GM12878 (cell line): ENCODE data around the gene HIF1AN.

Source experiments
- EZH2 ChIP-seq: IDR thresholded peaks from 2 replicates; pipeline ENCODE4 v1.6.1; 2012; ENCODE audit warnings: low read depth, mild to moderate bottlenecking, control low read depth, inconsistent platforms, low read length, borderline replicate concordance; ENCODE audit not compliant: control insufficient read depth
- MTA3 ChIP-seq: IDR thresholded peaks from 2 replicates; pipeline ENCODE4 v1.6.1; 2012; ENCODE audit warnings: low read length, inconsistent platforms, borderline replicate concordance
- POLR2A ChIP-seq: IDR thresholded peaks from 2 replicates; pipeline ENCODE4 v1.6.1; 2011; ENCODE audit warnings: low read depth, mild to moderate bottlenecking, low read length
- POLR2AphosphoS5 ChIP-seq: IDR thresholded peaks from 2 replicates; pipeline ENCODE4 v1.6.1; 2011; ENCODE audit warnings: mild to moderate bottlenecking, low read length, inconsistent platforms
- SIX5 ChIP-seq: IDR thresholded peaks from 2 replicates; pipeline ENCODE4 v1.6.1; 2011; ENCODE audit warnings: mild to moderate bottlenecking, low read depth, low read length, moderate library complexity; ENCODE audit not compliant: severe bottlenecking
- SREBF2 ChIP-seq: IDR thresholded peaks from 2 replicates; pipeline ENCODE4 v1.6.1; 2012; ENCODE audit warnings: mild to moderate bottlenecking, low read length
- ZNF384 ChIP-seq: IDR thresholded peaks from 2 replicates; pipeline ENCODE4 v1.6.1; 2012; ENCODE audit warnings: low read depth, mild to moderate bottlenecking, low read length, improper control_type of control experiment, borderline replicate concordance
- TF ChIP-seq, protein P1 (sequence below): fragments of 150-350 bp; IDR thresholded peaks from 2 replicates; pipeline ENCODE4 v1.6.1; 2016; ENCODE audit warnings: low read depth, low read length
- TF ChIP-seq, protein P2 (sequence below): IDR thresholded peaks from 2 replicates; pipeline ENCODE4 v1.6.1; 2012; ENCODE audit warnings: low read depth, low read length, improper control_type of control experiment
- TF ChIP-seq, protein P3 (sequence below): fragments of 450-650 bp; IDR thresholded peaks from 2 replicates; pipeline ENCODE4 v1.6.1; 2017; ENCODE audit warnings: mild to moderate bottlenecking, low read depth, inconsistent platforms; ENCODE audit not compliant: poor library complexity, severe bottlenecking

DNA sequence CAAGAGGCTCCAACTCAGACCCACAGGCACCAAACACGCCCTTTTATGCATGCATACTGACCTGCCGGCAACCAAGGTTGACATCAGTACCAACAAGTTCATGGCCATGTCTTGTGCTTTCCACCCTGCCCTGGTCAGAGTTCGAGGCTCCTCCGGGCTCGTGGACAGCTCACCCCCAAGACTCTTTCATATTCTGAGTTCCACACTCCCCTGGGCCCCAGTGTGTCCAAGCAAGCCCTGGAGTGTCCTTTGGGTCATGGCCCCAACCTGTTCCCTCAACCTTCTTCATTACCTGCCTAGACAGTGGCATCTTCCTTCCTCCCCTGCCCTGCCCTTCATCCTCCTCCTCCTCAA is 40.5 kb downstream of the HIF1AN start:
- TF ChIP-seq, protein P1, sequence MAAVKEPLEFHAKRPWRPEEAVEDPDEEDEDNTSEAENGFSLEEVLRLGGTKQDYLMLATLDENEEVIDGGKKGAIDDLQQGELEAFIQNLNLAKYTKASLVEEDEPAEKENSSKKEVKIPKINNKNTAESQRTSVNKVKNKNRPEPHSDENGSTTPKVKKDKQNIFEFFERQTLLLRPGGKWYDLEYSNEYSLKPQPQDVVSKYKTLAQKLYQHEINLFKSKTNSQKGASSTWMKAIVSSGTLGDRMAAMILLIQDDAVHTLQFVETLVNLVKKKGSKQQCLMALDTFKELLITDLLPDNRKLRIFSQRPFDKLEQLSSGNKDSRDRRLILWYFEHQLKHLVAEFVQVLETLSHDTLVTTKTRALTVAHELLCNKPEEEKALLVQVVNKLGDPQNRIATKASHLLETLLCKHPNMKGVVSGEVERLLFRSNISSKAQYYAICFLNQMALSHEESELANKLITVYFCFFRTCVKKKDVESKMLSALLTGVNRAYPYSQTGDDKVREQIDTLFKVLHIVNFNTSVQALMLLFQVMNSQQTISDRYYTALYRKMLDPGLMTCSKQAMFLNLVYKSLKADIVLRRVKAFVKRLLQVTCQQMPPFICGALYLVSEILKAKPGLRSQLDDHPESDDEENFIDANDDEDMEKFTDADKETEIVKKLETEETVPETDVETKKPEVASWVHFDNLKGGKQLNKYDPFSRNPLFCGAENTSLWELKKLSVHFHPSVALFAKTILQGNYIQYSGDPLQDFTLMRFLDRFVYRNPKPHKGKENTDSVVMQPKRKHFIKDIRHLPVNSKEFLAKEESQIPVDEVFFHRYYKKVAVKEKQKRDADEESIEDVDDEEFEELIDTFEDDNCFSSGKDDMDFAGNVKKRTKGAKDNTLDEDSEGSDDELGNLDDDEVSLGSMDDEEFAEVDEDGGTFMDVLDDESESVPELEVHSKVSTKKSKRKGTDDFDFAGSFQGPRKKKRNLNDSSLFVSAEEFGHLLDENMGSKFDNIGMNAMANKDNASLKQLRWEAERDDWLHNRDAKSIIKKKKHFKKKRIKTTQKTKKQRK: no peak
- TF ChIP-seq, protein P2, sequence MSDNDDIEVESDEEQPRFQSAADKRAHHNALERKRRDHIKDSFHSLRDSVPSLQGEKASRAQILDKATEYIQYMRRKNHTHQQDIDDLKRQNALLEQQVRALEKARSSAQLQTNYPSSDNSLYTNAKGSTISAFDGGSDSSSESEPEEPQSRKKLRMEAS: no peak
- TF ChIP-seq SIX5 (no peak), POLR2A (no peak), EZH2 (no peak), ZNF384 (no peak), SREBF2 (no peak), POLR2AphosphoS5 (no peak), MTA3 (no peak)
- TF ChIP-seq, protein P3, sequence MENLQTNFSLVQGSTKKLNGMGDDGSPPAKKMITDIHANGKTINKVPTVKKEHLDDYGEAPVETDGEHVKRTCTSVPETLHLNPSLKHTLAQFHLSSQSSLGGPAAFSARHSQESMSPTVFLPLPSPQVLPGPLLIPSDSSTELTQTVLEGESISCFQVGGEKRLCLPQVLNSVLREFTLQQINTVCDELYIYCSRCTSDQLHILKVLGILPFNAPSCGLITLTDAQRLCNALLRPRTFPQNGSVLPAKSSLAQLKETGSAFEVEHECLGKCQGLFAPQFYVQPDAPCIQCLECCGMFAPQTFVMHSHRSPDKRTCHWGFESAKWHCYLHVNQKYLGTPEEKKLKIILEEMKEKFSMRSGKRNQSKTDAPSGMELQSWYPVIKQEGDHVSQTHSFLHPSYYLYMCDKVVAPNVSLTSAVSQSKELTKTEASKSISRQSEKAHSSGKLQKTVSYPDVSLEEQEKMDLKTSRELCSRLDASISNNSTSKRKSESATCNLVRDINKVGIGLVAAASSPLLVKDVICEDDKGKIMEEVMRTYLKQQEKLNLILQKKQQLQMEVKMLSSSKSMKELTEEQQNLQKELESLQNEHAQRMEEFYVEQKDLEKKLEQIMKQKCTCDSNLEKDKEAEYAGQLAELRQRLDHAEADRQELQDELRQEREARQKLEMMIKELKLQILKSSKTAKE: no peak
